KMS-11 (cell line): ENCODE measurements around the gene PCDHA10.

ENCODE experiments used
- H2AFZ ChIP-seq: fragments of 200-600 bp; sonication (generic); 2 replicates; pipeline ENCODE4 v1.6.1; 2016; ENCODE audit warnings: antibody characterized with exemption, mixed run types, low read depth
- H3K27ac ChIP-seq: fragments of 200-600 bp; sonication (generic); 2 replicates; pipeline ENCODE4 v1.6.1; 2016; ENCODE audit warnings: mild to moderate bottlenecking, mixed run types
- H3K27me3 ChIP-seq: fragments of 200-600 bp; sonication (generic); 2 replicates; pipeline ENCODE4 v1.6.1; 2017; ENCODE audit warnings: mild to moderate bottlenecking, low read depth, mixed run types, moderate library complexity; ENCODE audit not compliant: insufficient read depth
- H3K36me3 ChIP-seq: fragments of 200-600 bp; sonication (generic); 2 replicates; pipeline ENCODE4 v1.6.1; 2017; ENCODE audit warnings: mild to moderate bottlenecking, mixed run types; ENCODE audit not compliant: insufficient read depth
- H3K4me1 ChIP-seq: fragments of 200-600 bp; sonication (generic); 2 replicates; pipeline ENCODE4 v1.6.1; 2016; ENCODE audit warnings: mild to moderate bottlenecking, low read depth, mixed run types; ENCODE audit not compliant: poor library complexity, severe bottlenecking
- H3K4me2 ChIP-seq: fragments of 200-600 bp; sonication (generic); 2 replicates; pipeline ENCODE4 v1.7.0; 2016; ENCODE audit warnings: mild to moderate bottlenecking, mixed run types
- H3K4me3 ChIP-seq: fragments of 200-600 bp; sonication (generic); IDR thresholded peaks from 2 replicates; pipeline ENCODE4 v1.6.1; 2017; ENCODE audit warnings: low read depth, low read length, mixed read lengths; ENCODE audit not compliant: insufficient read depth
- H3K79me2 ChIP-seq: fragments of 200-600 bp; sonication (generic); 2 replicates; pipeline ENCODE4 v1.6.1; 2016; ENCODE audit warnings: low read depth, mixed run types; ENCODE audit not compliant: insufficient read depth
- H3K9ac ChIP-seq: fragments of 200-600 bp; sonication (generic); 2 replicates; pipeline ENCODE4 v1.6.1; 2016; ENCODE audit warnings: mild to moderate bottlenecking, mixed run types
- H4K20me1 ChIP-seq: fragments of 200-600 bp; sonication (generic); 2 replicates; pipeline ENCODE4 v1.6.1; 2016; ENCODE audit warnings: mild to moderate bottlenecking, mixed run types; ENCODE audit not compliant: insufficient read depth
- TF ChIP-seq, protein P1 (sequence below): fragments of 200-600 bp; sonication (generic); conservative IDR thresholded peaks from 2 replicates; pipeline ENCODE4 v1.6.1; 2017; ENCODE audit warnings: low read depth, mild to moderate bottlenecking, antibody characterized with exemption, low read length, moderate library complexity, mixed read lengths

Gene PCDHA10

DNA sequence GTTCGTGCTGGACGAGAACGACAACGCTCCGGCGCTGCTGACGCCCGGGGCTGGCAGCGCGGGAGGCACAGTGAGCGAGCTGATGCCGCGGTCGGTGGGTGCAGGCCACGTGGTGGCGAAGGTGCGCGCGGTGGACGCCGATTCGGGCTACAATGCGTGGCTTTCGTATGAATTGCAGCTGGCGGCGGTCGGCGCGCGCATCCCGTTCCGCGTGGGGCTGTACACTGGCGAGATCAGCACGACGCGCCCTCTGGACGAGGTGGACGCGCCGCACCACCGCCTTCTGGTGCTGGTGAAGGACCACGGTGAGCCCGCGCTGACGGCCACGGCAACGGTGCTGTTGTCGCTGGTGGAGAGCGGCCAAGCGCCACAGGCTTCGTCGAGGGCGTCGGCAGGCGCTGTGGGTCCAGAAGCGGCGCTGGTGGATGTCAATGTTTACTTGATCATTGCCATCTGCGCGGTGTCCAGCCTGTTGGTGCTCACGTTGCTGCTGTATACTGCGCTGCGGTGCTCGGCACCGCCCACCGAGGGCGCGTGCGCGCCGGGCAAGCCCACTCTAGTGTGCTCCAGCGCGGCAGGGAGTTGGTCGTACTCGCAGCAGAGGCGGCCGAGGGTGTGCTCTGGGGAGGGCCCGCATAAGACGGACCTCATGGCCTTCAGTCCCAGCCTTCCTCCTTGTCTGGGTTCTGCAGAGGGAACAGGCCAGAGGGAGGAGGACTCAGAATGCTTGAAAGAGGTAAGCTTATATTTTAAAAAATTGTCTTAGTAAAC is 28.4 kb downstream of the PCDHA10 start:
- no peak overlapping the region for H3K4me2 ChIP-seq
- no peaks in the 10 kb centered on the region for H3K4me1 ChIP-seq
- no peaks in the 10 kb centered on the region for H3K79me2 ChIP-seq
- no peak overlapping the region for H3K27ac ChIP-seq
- no peaks in the 10 kb centered on the region for H3K27me3 ChIP-seq
- no peaks in the 10 kb centered on the region for H3K36me3 ChIP-seq
- TF ChIP-seq, protein P1, sequence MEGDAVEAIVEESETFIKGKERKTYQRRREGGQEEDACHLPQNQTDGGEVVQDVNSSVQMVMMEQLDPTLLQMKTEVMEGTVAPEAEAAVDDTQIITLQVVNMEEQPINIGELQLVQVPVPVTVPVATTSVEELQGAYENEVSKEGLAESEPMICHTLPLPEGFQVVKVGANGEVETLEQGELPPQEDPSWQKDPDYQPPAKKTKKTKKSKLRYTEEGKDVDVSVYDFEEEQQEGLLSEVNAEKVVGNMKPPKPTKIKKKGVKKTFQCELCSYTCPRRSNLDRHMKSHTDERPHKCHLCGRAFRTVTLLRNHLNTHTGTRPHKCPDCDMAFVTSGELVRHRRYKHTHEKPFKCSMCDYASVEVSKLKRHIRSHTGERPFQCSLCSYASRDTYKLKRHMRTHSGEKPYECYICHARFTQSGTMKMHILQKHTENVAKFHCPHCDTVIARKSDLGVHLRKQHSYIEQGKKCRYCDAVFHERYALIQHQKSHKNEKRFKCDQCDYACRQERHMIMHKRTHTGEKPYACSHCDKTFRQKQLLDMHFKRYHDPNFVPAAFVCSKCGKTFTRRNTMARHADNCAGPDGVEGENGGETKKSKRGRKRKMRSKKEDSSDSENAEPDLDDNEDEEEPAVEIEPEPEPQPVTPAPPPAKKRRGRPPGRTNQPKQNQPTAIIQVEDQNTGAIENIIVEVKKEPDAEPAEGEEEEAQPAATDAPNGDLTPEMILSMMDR: no peak
- no peak overlapping the region for H3K4me3 ChIP-seq
- H3K9ac ChIP-seq: no peak overlapping the region
- H4K20me1 ChIP-seq: no peaks in the 10 kb centered on the region
- H2AFZ ChIP-seq: no peak overlapping the region

DNA sequence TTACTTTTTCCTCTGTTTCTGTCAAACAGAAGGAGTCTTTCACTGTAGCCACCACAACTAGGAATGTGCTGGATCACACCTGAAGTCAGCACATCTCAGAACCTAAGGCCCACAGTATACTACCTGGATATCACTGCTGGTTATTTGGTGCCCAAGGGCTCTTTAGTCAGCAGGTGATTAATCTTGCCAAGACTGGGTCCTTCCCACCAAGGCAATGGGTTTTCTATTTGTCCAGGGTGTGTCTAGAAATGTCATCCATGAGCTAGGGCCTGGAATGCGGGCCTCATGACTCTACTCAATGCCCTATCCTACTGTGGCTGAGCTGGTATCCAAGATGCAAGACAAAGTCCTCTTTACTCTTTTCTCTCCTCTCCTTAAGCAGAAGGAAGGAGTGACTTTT is 60.6 kb downstream of the PCDHA10 start:
- no peak overlapping the region for H3K4me3 ChIP-seq
- no peak overlapping the region for H3K4me2 ChIP-seq
- no peaks in the 10 kb centered on the region for H3K4me1 ChIP-seq
- H3K27me3 ChIP-seq: no peaks in the 10 kb centered on the region
- TF ChIP-seq, protein P1: no peak
- H3K27ac ChIP-seq: no peak overlapping the region
- no peaks in the 10 kb centered on the region for H3K79me2 ChIP-seq
- H4K20me1 ChIP-seq: no peaks in the 10 kb centered on the region
- no peak overlapping the region for H2AFZ ChIP-seq
- no peak overlapping the region for H3K9ac ChIP-seq
- no peaks in the 10 kb centered on the region for H3K36me3 ChIP-seq
